Endothelial cell of umbilical vein (primary cell): Measurements from ENCODE around the gene FDX1.

Source experiments
- CTCF ChIP-seq, 2 donors: IDR thresholded peaks; 1 replicate in 1 of 2; 2 replicates in 1 of 2; pipeline ENCODE4 v1.5.1; 2011; ENCODE audit warnings: low read length in 2 of 2, mild to moderate bottlenecking in 2 of 2, moderate library complexity in 2 of 2, control low read depth in 1 of 2, inconsistent platforms in 1 of 2, low read depth in 1 of 2; ENCODE audit not compliant: insufficient read depth in 1 of 2; ENCODE audit errors: extremely low read depth in 1 of 2
- EZH2 ChIP-seq: IDR thresholded peaks from 2 replicates; pipeline ENCODE4 v1.6.1; 2012; ENCODE audit warnings: borderline replicate concordance, low read depth, mild to moderate bottlenecking, moderate library complexity, low read length, inconsistent platforms; ENCODE audit not compliant: severe bottlenecking
- FOS ChIP-seq: IDR thresholded peaks from 2 replicates; pipeline ENCODE4 v1.6.1; 2011; ENCODE audit warnings: mild to moderate bottlenecking, low read length, moderate library complexity, borderline replicate concordance; ENCODE audit not compliant: insufficient read depth
- GATA2 ChIP-seq: IDR thresholded peaks from 2 replicates; pipeline ENCODE4 v1.7.0; 2011; ENCODE audit warnings: low read depth, mild to moderate bottlenecking, moderate library complexity, mixed read lengths, low read length; ENCODE audit not compliant: insufficient read length, insufficient read depth
- JUN ChIP-seq: IDR thresholded peaks from 2 replicates; pipeline ENCODE4 v1.6.1; 2011; ENCODE audit warnings: borderline replicate concordance, low read depth; ENCODE audit not compliant: insufficient read length, insufficient read depth
- MYC ChIP-seq: IDR thresholded peaks from one replicate; pipeline ENCODE4 v1.6.1; 2011; ENCODE audit warnings: mild to moderate bottlenecking, low read depth, low read length
- POLR2A ChIP-seq: IDR thresholded peaks from 2 replicates; pipeline ENCODE4 v1.6.1; 2012; ENCODE audit warnings: low read depth, mild to moderate bottlenecking, control low read depth, low read length
- POLR2AphosphoS5 ChIP-seq: IDR thresholded peaks from 2 replicates; pipeline ENCODE4 v1.6.1; 2012; ENCODE audit warnings: low read depth, mild to moderate bottlenecking, control low read depth, low read length, moderate library complexity; ENCODE audit not compliant: insufficient read depth
- TF ChIP-seq, protein P1 (sequence below): IDR thresholded peaks from 2 replicates; pipeline ENCODE4 v1.6.1; 2011; ENCODE audit not compliant: insufficient read depth, insufficient read length

DNA sequence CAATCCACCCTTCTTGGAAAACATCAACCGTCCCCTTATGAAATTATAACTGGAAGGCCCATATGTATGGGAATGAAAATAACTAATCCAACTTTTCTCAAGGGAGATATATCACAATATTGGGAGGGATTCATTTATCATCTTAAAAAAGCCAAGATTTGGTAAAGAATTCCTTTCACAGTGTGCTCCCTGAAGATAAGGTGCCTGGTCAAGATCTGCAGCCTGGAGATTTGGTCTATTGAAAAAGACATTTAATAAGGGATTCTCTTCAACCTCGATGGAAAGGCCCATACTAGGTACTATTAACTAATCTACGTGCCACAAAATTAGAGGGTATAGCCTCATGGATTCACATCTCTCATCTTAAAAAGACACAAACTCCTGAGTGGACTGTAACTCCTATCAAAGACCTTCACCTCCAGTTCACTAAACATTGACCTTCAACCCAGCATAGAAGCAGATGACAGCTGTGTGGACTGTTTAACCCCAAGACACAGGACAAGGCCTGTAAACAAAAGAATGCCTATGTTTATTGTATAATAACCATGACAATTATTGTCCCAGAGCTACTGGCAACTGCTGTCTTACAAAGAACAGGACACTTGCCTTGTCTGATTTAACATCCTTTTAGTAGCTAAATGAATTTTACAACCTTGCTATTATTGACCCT, 4.8 kb upstream of the FDX1 start:
- TF ChIP-seq, protein P1, sequence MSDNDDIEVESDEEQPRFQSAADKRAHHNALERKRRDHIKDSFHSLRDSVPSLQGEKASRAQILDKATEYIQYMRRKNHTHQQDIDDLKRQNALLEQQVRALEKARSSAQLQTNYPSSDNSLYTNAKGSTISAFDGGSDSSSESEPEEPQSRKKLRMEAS = no peak
- TF ChIP-seq POLR2A = no peak
- TF ChIP-seq CTCF (IDR thresholded peaks at IDR 0.05; ENCODE audit: extremely low read depth in 1 of 2, insufficient read depth in 1 of 2, low read depth in 1 of 2, low read length in 2 of 2) = no peak
- no peak for TF ChIP-seq EZH2
- TF ChIP-seq JUN = no peak
- TF ChIP-seq GATA2 = no peak
- no peak for TF ChIP-seq POLR2AphosphoS5
- no peak for TF ChIP-seq MYC
- no peak for TF ChIP-seq FOS
